Measurements from ENCODE around the gene APPL2.

Gene APPL2

DNA sequence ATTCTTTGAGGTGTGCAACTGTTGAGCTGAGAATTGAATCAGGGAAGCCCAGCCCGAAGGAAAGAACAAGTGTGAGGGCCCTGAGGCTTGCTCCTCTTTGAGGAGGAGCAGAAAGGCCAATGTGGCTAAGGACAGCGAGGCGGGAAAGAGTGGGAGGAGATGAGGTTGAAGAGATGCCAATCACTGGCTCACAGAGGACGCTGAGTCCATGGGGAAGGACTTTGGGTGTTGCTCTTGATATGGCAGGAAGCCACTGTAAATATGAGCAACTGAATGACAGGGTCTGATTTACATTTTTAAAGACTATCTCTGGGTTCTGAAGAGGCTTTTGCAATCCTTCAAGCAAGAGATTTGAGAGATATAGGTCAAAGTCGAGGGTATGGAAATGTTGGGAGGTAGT is 3.3 kb upstream of the APPL2 start:
- TF ChIP-seq ZNF274 (IDR thresholded peaks at IDR 0.05; ENCODE audit: low read depth, low read length): no peak
- no peak overlapping the region for H3K4me3 ChIP-seq (ENCODE audit: low read length)

DNA sequence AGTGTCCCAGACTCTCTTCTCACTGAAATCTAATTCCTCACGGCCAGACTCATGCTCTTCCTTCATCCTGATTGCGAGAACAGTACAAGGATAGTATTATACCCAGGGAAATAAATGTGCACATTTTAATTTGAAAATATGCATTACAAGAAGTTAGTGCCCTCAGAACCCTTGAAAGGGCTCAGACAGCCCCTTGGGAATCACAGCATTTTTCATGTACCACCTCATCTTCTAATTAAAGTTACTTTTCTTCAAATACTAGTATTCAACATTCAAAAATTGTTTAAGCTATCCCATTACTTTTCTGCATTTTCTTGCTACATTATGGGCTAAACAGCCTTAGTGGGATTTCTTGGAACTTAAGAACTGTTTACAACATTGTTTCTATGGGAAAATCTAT is 1.7 kb upstream of the APPL2 start:
- H3K4me3 ChIP-seq (ENCODE audit: low read length): no peak overlapping the region
- no peak for TF ChIP-seq ZNF274 (IDR thresholded peaks at IDR 0.05; ENCODE audit: low read depth, low read length)

DNA sequence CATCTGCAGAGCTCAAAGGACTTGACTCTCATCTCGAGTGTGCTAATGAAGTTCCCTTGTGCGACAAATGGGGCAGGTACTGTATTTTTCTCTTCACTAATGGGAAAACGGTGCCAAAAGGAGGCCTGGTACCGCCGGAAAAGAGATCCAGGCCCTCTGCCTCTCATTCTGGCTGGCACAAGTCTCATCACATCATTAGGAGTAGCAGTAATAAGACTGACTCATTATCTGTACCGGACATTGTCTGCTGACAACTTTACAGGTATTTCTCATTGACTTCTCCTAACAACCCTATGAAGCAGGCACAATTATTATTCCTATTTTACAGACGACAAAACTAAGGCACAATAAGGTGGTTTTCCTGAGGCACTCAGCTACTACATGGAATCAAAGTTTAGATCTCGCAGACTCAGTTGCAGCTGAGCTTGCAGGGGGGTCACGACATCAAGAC is 668 bp downstream of the APPL2 start:
- TF ChIP-seq ZNF274 (IDR thresholded peaks at IDR 0.05; ENCODE audit: low read depth, low read length): no peak
- H3K4me3 ChIP-seq (ENCODE audit: low read length): peak overlapping the region; percentile 94

DNA sequence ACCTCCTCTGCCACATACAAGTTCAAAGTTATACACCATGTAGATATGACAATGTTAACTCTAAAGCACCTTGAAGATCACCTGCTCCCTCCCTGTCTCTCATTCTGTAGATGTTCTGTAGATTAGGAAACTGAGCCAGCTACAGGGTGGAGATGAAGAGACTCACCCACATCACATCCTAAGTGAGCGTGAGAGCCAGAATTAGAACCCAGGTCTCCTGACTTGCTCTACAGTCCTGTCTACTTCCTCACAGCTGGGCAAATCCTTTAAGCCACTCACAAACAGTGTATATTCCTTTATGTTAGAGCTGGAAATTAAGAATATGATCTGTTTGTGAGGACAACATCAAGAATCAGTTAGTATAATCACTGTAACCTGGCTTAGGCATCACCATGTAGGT is 1.8 kb downstream of the APPL2 start:
- no peak for TF ChIP-seq ZNF274 (IDR thresholded peaks at IDR 0.05; ENCODE audit: low read depth, low read length)
- no peak overlapping the region for H3K4me3 ChIP-seq (ENCODE audit: low read length)

DNA sequence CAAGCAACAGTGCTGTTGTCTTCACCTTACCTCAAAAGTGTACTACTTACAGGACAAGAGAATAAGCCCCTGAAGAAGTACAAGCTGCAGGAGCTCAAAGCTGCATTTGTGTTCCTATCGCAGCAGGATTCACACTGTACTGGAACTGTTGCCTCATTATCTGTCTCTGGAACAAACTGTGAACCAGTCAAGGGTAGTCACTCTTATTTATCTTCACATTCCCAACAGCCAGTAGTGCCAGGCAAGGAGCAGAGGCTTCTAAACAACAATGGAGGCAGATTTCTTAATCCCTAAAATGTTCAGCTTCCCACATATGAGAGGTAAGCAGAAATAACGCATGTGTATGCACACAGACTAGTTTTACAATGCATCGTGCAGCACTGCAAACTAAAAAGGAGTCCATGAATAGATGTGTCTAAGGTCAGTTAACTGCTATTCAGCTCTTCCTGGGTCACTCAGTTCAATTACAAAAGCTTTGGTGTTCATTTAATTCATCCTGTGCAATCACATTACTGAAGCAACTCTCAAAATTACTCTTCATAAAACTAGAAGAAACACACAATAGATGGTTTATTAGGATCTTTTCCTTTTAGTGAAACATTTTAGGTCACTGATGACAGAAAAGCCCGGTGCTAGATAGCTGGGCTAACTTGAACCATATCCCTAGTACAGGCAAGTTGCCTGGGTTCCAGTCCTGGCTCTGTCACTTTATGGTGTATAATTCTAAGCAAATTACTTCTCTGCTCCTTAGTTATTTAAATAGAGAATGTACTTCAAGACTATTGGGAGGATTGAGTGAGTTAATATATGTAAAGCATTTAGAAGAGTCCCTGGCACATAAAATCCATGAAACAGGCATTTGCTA is 2.7 kb downstream of the APPL2 start:
- no peak for TF ChIP-seq ZNF274 (IDR thresholded peaks at IDR 0.05; ENCODE audit: low read depth, low read length)
- H3K4me3 ChIP-seq (ENCODE audit: low read length): no peak overlapping the region

DNA sequence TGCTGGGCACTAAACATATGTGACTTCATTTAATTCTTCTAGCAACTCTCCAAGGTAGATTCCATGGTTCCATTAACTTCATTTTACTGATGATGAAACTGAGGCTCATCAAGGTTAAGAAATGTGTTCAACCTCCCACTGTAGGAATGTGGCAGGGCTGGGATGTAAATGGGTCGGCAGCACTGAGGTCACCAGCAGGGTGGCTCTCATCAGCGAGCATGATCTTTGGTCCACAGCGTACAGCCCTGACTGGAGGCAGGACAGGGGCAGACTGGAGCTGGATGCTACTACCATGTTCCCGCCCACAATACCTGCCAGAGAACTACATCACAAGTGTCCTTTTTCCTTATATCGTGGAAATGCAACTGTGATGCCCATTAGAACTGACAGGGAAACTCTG is 4.6 kb downstream of the APPL2 start:
- TF ChIP-seq ZNF274 (IDR thresholded peaks at IDR 0.05; ENCODE audit: low read depth, low read length): no peak
- H3K4me3 ChIP-seq (ENCODE audit: low read length): no peak overlapping the region

DNA sequence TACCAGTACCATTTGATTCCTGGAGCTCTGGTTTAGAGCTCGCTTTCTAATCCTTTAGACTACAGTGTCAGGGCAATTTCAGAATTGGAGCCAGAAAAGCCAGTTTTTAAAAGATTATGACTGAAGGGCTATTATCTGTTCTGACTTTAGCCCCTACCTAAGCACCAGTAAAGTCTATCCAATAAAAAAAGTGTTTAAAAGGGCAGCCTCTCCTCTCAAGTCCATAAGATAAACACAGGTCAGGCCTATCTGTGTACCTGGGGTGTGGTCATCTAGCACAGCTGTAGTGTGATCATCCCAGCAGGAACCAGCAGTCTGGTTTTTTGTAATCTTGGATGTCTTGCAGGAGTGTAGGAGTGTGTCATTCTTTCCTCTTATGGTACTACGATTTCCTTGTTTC is 6.6 kb downstream of the APPL2 start:
- no peak for TF ChIP-seq ZNF274 (IDR thresholded peaks at IDR 0.05; ENCODE audit: low read depth, low read length)
- H3K4me3 ChIP-seq (ENCODE audit: low read length): no peak overlapping the region

DNA sequence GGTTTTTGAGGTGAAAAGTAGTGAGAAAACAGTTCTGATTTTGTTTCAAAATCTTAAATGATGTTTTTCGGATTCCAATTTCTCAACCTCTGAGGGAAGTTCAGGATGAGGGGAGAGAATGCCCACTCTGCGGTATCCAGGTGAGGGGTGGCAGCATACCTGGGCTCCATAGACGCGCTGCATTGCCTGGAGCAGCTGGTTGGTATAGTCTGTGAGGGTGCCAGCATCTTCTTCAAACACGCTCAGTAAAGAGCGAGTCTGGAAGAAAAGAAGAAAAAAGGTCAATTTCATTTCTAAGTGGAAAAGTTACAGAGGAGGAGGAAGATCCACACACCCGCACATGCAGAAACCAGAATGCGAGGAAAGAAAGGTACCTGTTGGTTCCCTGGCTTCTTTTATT is 7.0 kb downstream of the APPL2 start:
- TF ChIP-seq ZNF274 (IDR thresholded peaks at IDR 0.05; ENCODE audit: low read depth, low read length): no peak
- H3K4me3 ChIP-seq (ENCODE audit: low read length): no peak overlapping the region

DNA sequence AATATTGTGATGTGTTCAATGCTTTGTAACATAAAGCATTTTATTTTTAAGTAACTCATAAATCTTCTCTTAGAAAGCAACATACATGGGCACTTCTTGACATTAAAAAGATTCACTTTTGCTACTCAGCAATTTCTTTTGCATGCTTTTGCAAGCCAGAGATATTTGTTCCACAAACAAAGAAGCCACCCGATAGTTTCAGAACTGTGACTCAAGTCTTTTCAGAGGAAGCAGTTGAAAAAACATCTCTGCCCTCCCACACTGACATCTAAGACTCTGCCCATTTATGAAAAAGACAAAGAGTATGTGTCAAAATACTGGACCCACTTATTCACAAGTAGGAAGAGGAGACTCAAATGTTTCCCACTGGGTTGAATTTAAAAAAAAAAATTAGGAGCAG is 7.5 kb downstream of the APPL2 start:
- TF ChIP-seq ZNF274 (IDR thresholded peaks at IDR 0.05; ENCODE audit: low read depth, low read length): no peak
- no peak overlapping the region for H3K4me3 ChIP-seq (ENCODE audit: low read length)

DNA sequence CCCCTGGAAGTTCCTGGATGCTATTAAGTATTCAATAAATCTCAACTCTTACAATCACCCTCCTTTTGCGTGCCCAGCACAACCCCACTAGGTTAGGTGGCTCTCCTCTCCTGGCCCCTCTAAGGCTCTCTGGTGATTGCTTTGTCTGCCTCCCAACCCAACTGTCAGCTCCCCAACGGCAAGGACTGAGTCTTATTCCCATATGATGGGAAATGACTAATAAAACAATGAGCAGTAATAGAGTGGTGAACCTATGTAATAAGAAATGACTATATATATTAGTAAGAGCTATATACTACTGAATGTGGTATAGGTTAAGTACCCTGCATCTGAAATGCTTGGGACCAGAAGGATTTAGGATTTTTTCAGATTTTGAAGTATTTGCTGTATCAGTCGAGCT is 8.1 kb downstream of the APPL2 start:
- TF ChIP-seq ZNF274 (IDR thresholded peaks at IDR 0.05; ENCODE audit: low read depth, low read length): no peak

DNA sequence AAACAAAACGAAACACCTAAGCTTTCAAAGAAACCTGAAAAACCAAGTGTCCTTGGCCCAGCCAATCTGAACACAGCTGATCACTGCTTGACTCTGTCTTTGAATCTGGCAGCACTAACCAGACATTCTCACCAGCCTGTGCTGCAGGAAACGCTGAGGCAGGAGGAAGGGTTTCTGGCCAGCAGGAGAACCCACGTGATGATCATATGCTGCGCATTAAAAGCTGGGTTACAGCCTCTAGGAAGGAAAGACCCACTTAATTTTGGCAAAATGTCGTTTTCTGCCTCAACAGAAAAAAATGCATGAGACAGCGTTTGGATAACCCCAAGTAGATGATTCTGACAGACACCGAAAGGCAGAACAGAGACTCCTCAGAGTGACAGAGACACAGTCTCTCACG is 9.8 kb downstream of the APPL2 start:
- no peak for TF ChIP-seq ZNF274 (IDR thresholded peaks at IDR 0.05; ENCODE audit: low read depth, low read length)
- no peak overlapping the region for H3K4me3 ChIP-seq (ENCODE audit: low read length)

More for the DNA sequence above, 8.1 kb downstream of the APPL2 start:
- no peak overlapping the region for H3K4me3 ChIP-seq (ENCODE audit: low read length)

DNA sequence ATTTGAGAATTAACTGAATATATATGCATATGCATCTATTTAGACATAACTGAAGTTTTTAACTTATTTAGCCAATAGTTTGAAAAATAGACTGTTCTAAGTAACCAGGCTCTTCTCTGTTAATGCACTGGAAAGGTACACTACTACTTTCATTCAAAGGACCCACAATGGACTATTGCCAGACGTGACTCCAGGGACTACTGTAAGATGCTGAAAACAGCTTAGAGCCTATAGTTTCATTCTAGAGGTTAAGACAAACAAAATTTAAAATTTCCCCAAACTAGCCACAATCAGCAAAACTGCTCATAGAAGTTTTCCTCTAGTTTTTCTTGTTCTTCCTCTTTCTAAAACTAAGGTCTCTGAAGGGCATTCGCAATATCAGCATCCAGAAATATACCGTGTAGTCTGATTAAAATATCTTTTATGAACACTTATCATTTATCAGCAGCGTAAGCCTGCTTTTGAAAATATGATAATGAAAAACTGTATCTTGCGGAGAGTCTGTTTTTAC is 10.4 kb downstream of the APPL2 start:
- no peak for TF ChIP-seq ZNF274 (IDR thresholded peaks at IDR 0.05; ENCODE audit: low read depth, low read length)
- H3K4me3 ChIP-seq (ENCODE audit: low read length): no peak overlapping the region

DNA sequence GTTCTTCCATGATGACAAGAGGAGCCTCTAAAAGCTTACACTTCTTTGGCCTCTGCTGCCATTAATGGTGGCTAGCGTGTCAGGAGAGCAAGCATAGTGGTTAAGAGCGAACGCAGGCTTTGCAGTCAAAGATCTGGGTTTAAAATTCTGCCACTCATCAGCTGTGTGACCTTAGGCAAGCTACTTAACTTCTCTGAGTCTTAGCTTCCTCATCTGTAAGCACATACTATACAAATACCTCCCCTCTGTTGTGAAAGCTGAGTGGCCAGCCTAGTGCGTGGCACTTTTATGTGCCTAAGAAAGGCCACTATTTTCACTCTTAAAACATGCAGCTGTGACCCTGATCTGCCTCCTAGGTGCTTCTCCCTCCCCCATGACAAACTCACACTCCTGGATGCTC is 11.6 kb downstream of the APPL2 start:
- TF ChIP-seq ZNF274 (IDR thresholded peaks at IDR 0.05; ENCODE audit: low read depth, low read length): no peak

DNA sequence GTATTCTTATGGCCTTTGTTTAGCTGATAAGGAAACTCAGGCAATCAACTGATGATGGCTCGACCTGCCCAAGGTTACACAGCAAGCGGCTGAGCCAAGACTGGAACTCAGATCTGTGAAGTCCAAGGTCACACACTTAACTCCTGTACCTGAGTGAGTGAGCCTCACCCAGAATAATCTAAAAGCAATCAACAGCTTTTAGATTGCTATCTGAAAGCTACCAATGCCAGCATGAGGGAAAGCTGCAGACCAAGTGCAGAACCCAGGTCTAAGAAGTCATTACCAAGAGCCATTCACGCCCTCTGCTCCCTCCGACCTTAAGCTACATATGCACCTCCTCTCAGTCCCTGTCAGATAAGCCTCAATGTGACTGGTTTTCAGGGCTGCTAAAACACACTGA is 12.1 kb downstream of the APPL2 start:
- H3K4me3 ChIP-seq (ENCODE audit: low read length): no peak overlapping the region
- no peak for TF ChIP-seq ZNF274 (IDR thresholded peaks at IDR 0.05; ENCODE audit: low read depth, low read length)

More for the DNA sequence above, 11.6 kb downstream of the APPL2 start:
- H3K4me3 ChIP-seq (ENCODE audit: low read length): no peak overlapping the region

DNA sequence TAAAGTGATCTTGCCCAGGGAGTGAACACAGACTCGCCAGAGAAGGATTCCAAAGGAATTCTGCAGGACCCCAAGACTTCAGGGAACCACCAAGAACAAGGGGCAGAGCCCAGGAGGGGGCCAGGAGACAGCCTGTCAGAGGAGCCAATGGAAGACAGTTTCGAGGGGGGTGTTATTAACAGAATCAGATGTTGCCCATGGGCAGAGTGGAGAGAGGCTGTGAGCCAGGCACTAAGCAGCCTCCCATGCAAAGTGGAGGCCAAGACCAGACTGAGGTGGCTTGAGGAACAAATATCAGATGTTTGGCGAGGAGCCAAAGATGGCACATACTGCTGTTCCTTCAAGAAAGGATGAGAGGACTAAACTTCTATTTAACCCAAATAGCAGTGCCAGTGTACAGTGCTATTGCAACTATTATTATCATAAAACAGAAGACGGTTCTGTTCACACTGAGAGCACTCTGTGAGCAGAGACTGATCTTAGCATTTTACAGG is 12.6 kb downstream of the APPL2 start:
- H3K4me3 ChIP-seq (ENCODE audit: low read length): no peak overlapping the region
- TF ChIP-seq ZNF274 (IDR thresholded peaks at IDR 0.05; ENCODE audit: low read depth, low read length): no peak
